H9 (cell line): ENCODE results near the gene RNF213. TPM values are rescaled to one million over a fixed set of nuclear protein-coding genes. Genes with fewer than 3 reads are reported as not detected.

Experiments used
- DNase-seq: peaks from one replicate; pipeline ENCODE4 v3.0.0-alpha.2; 2017
- H2AFZ ChIP-seq: one replicate; pipeline ENCODE4 v1.6.1; 2013; ENCODE audit warnings: mild to moderate bottlenecking, low read length, control low read depth, moderate library complexity
- H2AK5ac ChIP-seq: 2 replicates; pipeline ENCODE4 v1.6.1; 2013; ENCODE audit warnings: low read length, control low read depth, mixed read lengths; ENCODE audit not compliant: insufficient read length
- H2BK120ac ChIP-seq: one replicate; pipeline ENCODE4 v1.6.1; 2013; ENCODE audit warnings: low read depth, mild to moderate bottlenecking, low read length, control low read depth, inconsistent platforms; ENCODE audit not compliant: poor library complexity, severe bottlenecking
- H2BK12ac ChIP-seq: 2 replicates; pipeline ENCODE4 v1.6.1; 2013; ENCODE audit warnings: low read length, control low read depth, mixed read lengths, low read depth; ENCODE audit not compliant: insufficient read length
- H2BK15ac ChIP-seq: 2 replicates; pipeline ENCODE4 v1.6.1; 2013; ENCODE audit warnings: low read depth, low read length, control low read depth
- H2BK20ac ChIP-seq: one replicate; pipeline ENCODE4 v1.6.1; 2013; ENCODE audit warnings: low read depth, mild to moderate bottlenecking, low read length, control low read depth, inconsistent platforms; ENCODE audit not compliant: poor library complexity, severe bottlenecking
- H2BK5ac ChIP-seq: 2 replicates; pipeline ENCODE4 v1.6.1; 2013; ENCODE audit warnings: low read length, control low read depth, mixed read lengths; ENCODE audit not compliant: insufficient read length
- H3K14ac ChIP-seq: 2 replicates; pipeline ENCODE4 v1.6.1; 2013; ENCODE audit warnings: low read length, control low read depth; ENCODE audit not compliant: insufficient read depth
- H3K18ac ChIP-seq: 2 replicates; pipeline ENCODE4 v1.6.1; 2013; ENCODE audit warnings: low read depth, mild to moderate bottlenecking, mixed read lengths, low read length, control low read depth; ENCODE audit not compliant: insufficient read length
- H3K23ac ChIP-seq: 2 replicates; pipeline ENCODE4 v1.6.1; 2013; ENCODE audit warnings: low read length, control low read depth, mixed read lengths, low read depth; ENCODE audit not compliant: insufficient read length
- H3K23me2 ChIP-seq: 2 replicates; pipeline ENCODE4 v1.6.1; 2013; ENCODE audit warnings: low read depth, mild to moderate bottlenecking, mixed read lengths, low read length, control low read depth; ENCODE audit not compliant: insufficient read length, poor library complexity, severe bottlenecking
- H3K27ac ChIP-seq: 2 replicates; pipeline ENCODE4 v1.5.1; 2013; ENCODE audit warnings: low read length, control low read depth, mixed read lengths, low read depth; ENCODE audit not compliant: insufficient read length
- H3K27me3 ChIP-seq: 2 replicates; pipeline ENCODE4 v1.6.1; 2013; ENCODE audit warnings: low read length, control low read depth, inconsistent platforms; ENCODE audit not compliant: insufficient read depth
- H3K4ac ChIP-seq: 2 replicates; pipeline ENCODE4 v1.6.1; 2013; ENCODE audit warnings: low read depth, mild to moderate bottlenecking, control low read depth, inconsistent platforms, low read length, moderate library complexity
- H3K4me1 ChIP-seq: 2 replicates; pipeline ENCODE4 v1.6.1; 2013; ENCODE audit warnings: low read length, control low read depth, inconsistent platforms; ENCODE audit not compliant: insufficient read depth
- H3K4me2 ChIP-seq: 2 replicates; pipeline ENCODE4 v1.6.1; 2013; ENCODE audit warnings: low read length, control low read depth, mixed read lengths; ENCODE audit not compliant: insufficient read length, insufficient read depth
- H3K56ac ChIP-seq: 2 replicates; pipeline ENCODE4 v1.6.1; 2013; ENCODE audit warnings: low read depth, mild to moderate bottlenecking, mixed read lengths, low read length, control low read depth; ENCODE audit not compliant: insufficient read length
- H3K79me1 ChIP-seq: 2 replicates; pipeline ENCODE4 v1.6.1; 2013; ENCODE audit warnings: low read depth, mild to moderate bottlenecking, moderate library complexity, low read length, control low read depth, inconsistent platforms; ENCODE audit not compliant: insufficient read depth, poor library complexity, severe bottlenecking
- H3K79me2 ChIP-seq: 2 replicates; pipeline ENCODE4 v1.6.1; 2013; ENCODE audit warnings: low read length, control low read depth, inconsistent platforms; ENCODE audit not compliant: insufficient read depth
- H3K9ac ChIP-seq: 2 replicates; pipeline ENCODE4 v1.6.1; 2013; ENCODE audit warnings: low read length, control low read depth, mixed read lengths; ENCODE audit not compliant: insufficient read length; ENCODE audit errors: extremely low read depth
- H3K9me3 ChIP-seq: one replicate; pipeline ENCODE4 v1.6.1; 2013; ENCODE audit warnings: low read depth, low read length, inconsistent platforms; ENCODE audit not compliant: control insufficient read depth
- H3T11ph ChIP-seq: one replicate; pipeline ENCODE4 v1.6.1; 2013; ENCODE audit warnings: mild to moderate bottlenecking, low read length, control low read depth, inconsistent platforms
- H4K20me1 ChIP-seq: one replicate; pipeline ENCODE4 v1.6.1; 2013; ENCODE audit not compliant: control insufficient read depth, insufficient read length, insufficient read depth
- H4K5ac ChIP-seq: 2 replicates; pipeline ENCODE4 v1.6.1; 2013; ENCODE audit warnings: low read depth, mild to moderate bottlenecking, mixed read lengths, low read length, control low read depth; ENCODE audit not compliant: insufficient read length
- H4K8ac ChIP-seq: replicated peaks from 2 replicates; pipeline ENCODE4 v1.6.1; 2013; ENCODE audit warnings: low read length, control low read depth, mixed read lengths, low read depth; ENCODE audit not compliant: insufficient read length
- H4K91ac ChIP-seq: 2 replicates; pipeline ENCODE4 v1.6.1; 2013; ENCODE audit warnings: low read depth, mild to moderate bottlenecking, moderate library complexity, mixed read lengths, low read length, control low read depth; ENCODE audit not compliant: insufficient read length
- H3K27ac Mint-ChIP-seq, 3 experiments: 2 replicates in 2 of 3; 3 replicates in 1 of 3; pipeline ENCODE4 v1.8.0; 2020 to 2021; ENCODE audit warnings: mixed read lengths in 3 of 3, mild to moderate bottlenecking in 1 of 3, moderate library complexity in 1 of 3
- H3K27me3 Mint-ChIP-seq: 2 replicates; pipeline ENCODE4 v1.8.0; 2021; ENCODE audit warnings: low read depth, mild to moderate bottlenecking, moderate library complexity, mixed read lengths
- H3K36me3 Mint-ChIP-seq, 3 experiments: 2 replicates in 2 of 3; 3 replicates in 1 of 3; pipeline ENCODE4 v1.8.0; 2020 to 2021; ENCODE audit warnings: low read depth in 3 of 3, mixed read lengths in 3 of 3; ENCODE audit not compliant: insufficient read depth in 1 of 3
- H3K4me1 Mint-ChIP-seq, 2 experiments: 2 replicates each; pipeline ENCODE4 v1.8.0; 2020; ENCODE audit warnings: mixed read lengths in 2 of 2
- H3K4me3 Mint-ChIP-seq, 2 experiments: 2 replicates in 1 of 2; 3 replicates in 1 of 2; pipeline ENCODE4 v1.8.0; 2020 to 2021; ENCODE audit warnings: mild to moderate bottlenecking in 2 of 2, mixed read lengths in 2 of 2, moderate library complexity in 1 of 2
- H3K9me3 Mint-ChIP-seq, 2 experiments: 2 replicates in 1 of 2; 3 replicates in 1 of 2; pipeline ENCODE4 v1.8.0; 2020; ENCODE audit warnings: mild to moderate bottlenecking in 2 of 2, mixed read lengths in 2 of 2, moderate library complexity in 1 of 2
- whole genome bisulfite sequencing: extraction: QIAGEN DNeasy Blood & Tissue Kit; methylation state at CpG from one replicate; pipeline ENCODE4 v1.1.7; 2013; ENCODE audit warnings: missing lambda C conversion rate, low lambda C conversion rate, mixed read lengths; ENCODE audit not compliant: insufficient read length; ENCODE audit errors: extremely low coverage; 5-methylcytosine and 5-hydroxymethylcytosine counted together
- total RNA-seq: library from RNA; stranded (reverse); gene quantifications from 2 replicates; pipeline ENCODE4 v1.2.1, GENCODE V29; 2021
- TF ChIP-seq, protein P1 (sequence below): fragments of 200-600 bp; sonication (generic); conservative IDR thresholded peaks from 3 replicates; pipeline ENCODE4 v1.8.0; 2021; ENCODE audit warnings: antibody characterized with exemption, mild to moderate bottlenecking

The RNF213 gene
- total RNA-seq, 1 experiment from 2014 or later, result 34.3 TPM

GRCh38 chr17:80252871-80253270 is 7.8 kb upstream of the RNF213 start:
- Histone ChIP-seq H2BK5ac (no peak overlapping the region), H3K18ac (no peak overlapping the region), H2BK120ac (no peak overlapping the region), H2AK5ac (no peak overlapping the region), H3K23ac (no peak overlapping the region), H3K14ac (no peak overlapping the region), H2BK15ac (no peak overlapping the region), H3K79me2 (no peaks in the 10 kb centered on the region), H3K4ac (no peak overlapping the region), H3K4me1 (peaks cover 6% of the 10 kb centered on the region; the same call in 1 of the 2 replicates), H2AFZ (no peak overlapping the region), H2BK20ac (no peak overlapping the region), H3K27ac (no peak overlapping the region), H3T11ph (no peak overlapping the region), H4K20me1 (no peaks in the 10 kb centered on the region), H4K8ac (no peak overlapping the region), H3K27me3 (no peaks in the 10 kb centered on the region), H3K23me2 (no peaks in the 10 kb centered on the region), H3K79me1 (no peaks in the 10 kb centered on the region), H3K4me2 (no peak overlapping the region), H3K9me3 (no peaks in the 10 kb centered on the region), H3K56ac (no peak overlapping the region), H4K5ac (no peak overlapping the region), H4K91ac (no peak overlapping the region), H3K9ac (no peak overlapping the region), H2BK12ac (no peak overlapping the region)
- Mint-ChIP-seq H3K9me3 (no peaks in the 10 kb centered on the region), H3K4me3 (no peak overlapping the region), H3K27me3 (no peaks in the 10 kb centered on the region), H3K4me1 (peaks cover 9 to 18% of the 10 kb centered on the region in 2 experiments), H3K27ac (no peak overlapping the region), H3K36me3 (peaks cover 2 to 12% (median 4%) of the 10 kb centered on the region in 3 experiments; a peak in 5 of 7 replicates)
- DNase-seq, result peak; percentile 84
- TF ChIP-seq, protein P1, sequence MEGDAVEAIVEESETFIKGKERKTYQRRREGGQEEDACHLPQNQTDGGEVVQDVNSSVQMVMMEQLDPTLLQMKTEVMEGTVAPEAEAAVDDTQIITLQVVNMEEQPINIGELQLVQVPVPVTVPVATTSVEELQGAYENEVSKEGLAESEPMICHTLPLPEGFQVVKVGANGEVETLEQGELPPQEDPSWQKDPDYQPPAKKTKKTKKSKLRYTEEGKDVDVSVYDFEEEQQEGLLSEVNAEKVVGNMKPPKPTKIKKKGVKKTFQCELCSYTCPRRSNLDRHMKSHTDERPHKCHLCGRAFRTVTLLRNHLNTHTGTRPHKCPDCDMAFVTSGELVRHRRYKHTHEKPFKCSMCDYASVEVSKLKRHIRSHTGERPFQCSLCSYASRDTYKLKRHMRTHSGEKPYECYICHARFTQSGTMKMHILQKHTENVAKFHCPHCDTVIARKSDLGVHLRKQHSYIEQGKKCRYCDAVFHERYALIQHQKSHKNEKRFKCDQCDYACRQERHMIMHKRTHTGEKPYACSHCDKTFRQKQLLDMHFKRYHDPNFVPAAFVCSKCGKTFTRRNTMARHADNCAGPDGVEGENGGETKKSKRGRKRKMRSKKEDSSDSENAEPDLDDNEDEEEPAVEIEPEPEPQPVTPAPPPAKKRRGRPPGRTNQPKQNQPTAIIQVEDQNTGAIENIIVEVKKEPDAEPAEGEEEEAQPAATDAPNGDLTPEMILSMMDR, result peak; percentile 72
- WGBS, result no CpG with 5 or more reads among the region's 13 CpGs
